GM23338 (cell line): ENCODE measurements around the gene TENM3. TPM values are rescaled to one million over a fixed set of nuclear protein-coding genes. Genes with fewer than 3 reads are reported as not detected.

Experiments
- ATAC-seq: fragments of 200-7000 bp; cut with Tn5 transposase; 3 replicates; pipeline ENCODE4 v1.9.1; 2020
- DNase-seq: peaks from one replicate; pipeline ENCODE4 v3.0.0-alpha.2; 2015; ENCODE audit warnings: low spot score
- H2AFZ ChIP-seq: fragments of 200-600 bp; sonication (generic); 2 replicates; pipeline ENCODE4 v1.8.0; 2016; ENCODE audit warnings: antibody characterized with exemption, mild to moderate bottlenecking, moderate library complexity
- H3F3A ChIP-seq: fragments of 200-600 bp; sonication (generic); replicated peaks from 2 replicates; pipeline ENCODE4 v1.8.0; 2017; ENCODE audit warnings: antibody characterized with exemption, mixed run types, low read depth
- H3K27ac ChIP-seq: fragments of 200-600 bp; sonication (generic); 2 replicates; pipeline ENCODE4 v1.6.1; 2016; ENCODE audit warnings: low read depth
- H3K27me3 ChIP-seq: fragments of 200-600 bp; sonication (generic); 2 replicates; pipeline ENCODE4 v1.8.0; 2016; ENCODE audit warnings: mild to moderate bottlenecking, mixed run types, moderate library complexity; ENCODE audit not compliant: insufficient read depth
- H3K36me3 ChIP-seq: fragments of 200-600 bp; sonication (generic); 2 replicates; pipeline ENCODE4 v1.8.0; 2016; ENCODE audit warnings: mild to moderate bottlenecking; ENCODE audit not compliant: insufficient read depth
- H3K4me1 ChIP-seq: fragments of 200-600 bp; sonication (generic); 2 replicates; pipeline ENCODE4 v1.8.0; 2016; ENCODE audit warnings: mild to moderate bottlenecking, moderate library complexity; ENCODE audit not compliant: insufficient read depth
- H3K4me2 ChIP-seq: fragments of 200-600 bp; sonication (generic); 2 replicates; pipeline ENCODE4 v1.7.1; 2017; ENCODE audit warnings: mixed run types
- H3K4me3 ChIP-seq: fragments of 200-600 bp; sonication (generic); 2 replicates; pipeline ENCODE4 v1.6.1; 2016; ENCODE audit warnings: mixed run types
- H3K79me2 ChIP-seq: fragments of 200-600 bp; sonication (generic); replicated peaks from 2 replicates; pipeline ENCODE4 v1.8.0; 2017; ENCODE audit warnings: mild to moderate bottlenecking; ENCODE audit not compliant: insufficient read depth
- H3K9me2 ChIP-seq: fragments of 200-600 bp; sonication (generic); 2 replicates; pipeline ENCODE4 v1.8.0; 2017; ENCODE audit not compliant: insufficient read depth
- H4K20me1 ChIP-seq: fragments of 200-600 bp; sonication (generic); replicated peaks from 2 replicates; pipeline ENCODE4 v1.8.0; 2017; ENCODE audit warnings: mild to moderate bottlenecking; ENCODE audit not compliant: insufficient read depth
- H3K27ac Mint-ChIP-seq: 2 replicates; pipeline ENCODE4 v1.8.0; 2020; ENCODE audit warnings: inconsistent platforms, mild to moderate bottlenecking, moderate library complexity, mixed read lengths
- H3K27me3 Mint-ChIP-seq: 3 replicates; pipeline ENCODE4 v1.8.0; 2022; ENCODE audit warnings: low read depth, mild to moderate bottlenecking, moderate library complexity, mixed read lengths, inconsistent platforms; ENCODE audit not compliant: insufficient read depth, poor library complexity
- H3K36me3 Mint-ChIP-seq: 3 replicates; pipeline ENCODE4 v1.8.0; 2021; ENCODE audit warnings: low read depth, mild to moderate bottlenecking, inconsistent platforms, moderate library complexity, mixed read lengths
- H3K4me1 Mint-ChIP-seq: 3 replicates; pipeline ENCODE4 v1.8.0; 2020; ENCODE audit warnings: mild to moderate bottlenecking, inconsistent platforms, mixed read lengths
- H3K4me3 Mint-ChIP-seq: 3 replicates; pipeline ENCODE4 v1.8.0; 2021; ENCODE audit warnings: moderate library complexity, mild to moderate bottlenecking, inconsistent platforms, mixed read lengths
- H3K9me3 Mint-ChIP-seq: 3 replicates; pipeline ENCODE4 v1.8.0; 2020; ENCODE audit warnings: moderate library complexity, mild to moderate bottlenecking, inconsistent platforms, mixed read lengths
- CREB1 ChIP-seq: fragments of 250-450 bp; sonication (Bioruptor Pico); IDR thresholded peaks from 2 replicates; pipeline ENCODE4 v1.5.0; 2020; ENCODE audit warnings: low read depth, mild to moderate bottlenecking, moderate library complexity
- ETS1 ChIP-seq: IDR thresholded peaks from 2 replicates; pipeline ENCODE4 v1.6.1; 2016; ENCODE audit warnings: antibody characterized with exemption
- EZH2 ChIP-seq: fragments of 200-600 bp; sonication (generic); IDR thresholded peaks from one replicate; pipeline ENCODE4 v1.8.0; 2017; ENCODE audit warnings: antibody characterized with exemption, mild to moderate bottlenecking, low read depth; ENCODE audit not compliant: unreplicated experiment
- EZH2phosphoT487 ChIP-seq: fragments of 200-600 bp; sonication (generic); IDR thresholded peaks from one replicate; pipeline ENCODE4 v1.8.1; 2018; ENCODE audit warnings: antibody characterized with exemption; ENCODE audit not compliant: unreplicated experiment
- NANOG ChIP-seq: IDR thresholded peaks from 2 replicates; pipeline ENCODE4 v1.6.1; 2016; ENCODE audit warnings: antibody characterized with exemption, borderline replicate concordance
- REST ChIP-seq: IDR thresholded peaks from one replicate; pipeline ENCODE4 v1.6.1; 2018; ENCODE audit warnings: antibody characterized with exemption; ENCODE audit not compliant: unreplicated experiment
- STAT1 ChIP-seq: IDR thresholded peaks from one replicate; pipeline ENCODE4 v1.6.1; 2016; ENCODE audit warnings: antibody characterized with exemption; ENCODE audit not compliant: unreplicated experiment
- ZNF114 ChIP-seq: fragments of 250-450 bp; sonication (Bioruptor Pico); IDR thresholded peaks from 2 replicates; pipeline ENCODE4 v1.5.0; 2020; ENCODE audit warnings: mild to moderate bottlenecking, moderate library complexity
- ZNF331 ChIP-seq: fragments of 250-450 bp; sonication (Bioruptor Pico); IDR thresholded peaks from 2 replicates; pipeline ENCODE4 v1.5.0; 2020; ENCODE audit warnings: low read depth, mild to moderate bottlenecking, moderate library complexity
- ZNF462 ChIP-seq: fragments of 250-450 bp; sonication (Bioruptor Pico); IDR thresholded peaks from 2 replicates; pipeline ENCODE4 v1.5.0; 2020; ENCODE audit warnings: mild to moderate bottlenecking, moderate library complexity
- polyA plus RNA-seq: library from polyadenylated mRNA; unstranded; fragments of >200 nt; fragmentation: Nextera tagmentation; extraction: Ambion mirVana; gene quantifications from 2 replicates; pipeline ENCODE4 v1.2.1, GENCODE V29; 2016
- total RNA-seq: library from RNA; depleted of rRNA; stranded (reverse); fragments of >200 nt; shearing (Covaris generic); gene quantifications from 2 replicates; pipeline ENCODE4 v1.2.3, GENCODE V29; 2014

TENM3 gene
- total and polyA plus RNA-seq, 2 experiments from 2014 or later = 22.2 to 128 TPM

GRCh38 chr4:182748949-182749348 is 505.7 kb downstream of the TENM3 start (continued):
- TF ChIP-seq REST (no peak), ETS1 (no peak), ZNF462 (CRISPR knock-in tag) (no peak)

- Mint-ChIP-seq H3K36me3 (peaks cover 21% of the 10 kb centered on the region), H3K27ac (peak overlapping the region; percentile 9; the same call in 1 of the 2 replicates), H3K4me3 (no peak overlapping the region), H3K4me1 (peaks cover 8% of the 10 kb centered on the region), H3K9me3 (no peaks in the 10 kb centered on the region), H3K27me3 (no peaks in the 10 kb centered on the region)
- no peak for ATAC-seq
- DNase-seq = no peak
- Histone ChIP-seq H3K4me3 (no peak overlapping the region), H3K27me3 (no peaks in the 10 kb centered on the region), H3K79me2 (no peaks in the 10 kb centered on the region), H3K27ac (no peak overlapping the region), H3K4me1 (no peaks in the 10 kb centered on the region), H3K4me2 (no peak overlapping the region), H3K9me2 (no peaks in the 10 kb centered on the region), H3K36me3 (peaks cover 7% of the 10 kb centered on the region; the same call in 1 of the 2 replicates), H2AFZ (no peak overlapping the region), H3F3A (no peaks in the 10 kb centered on the region), H4K20me1 (no peaks in the 10 kb centered on the region)
- TF ChIP-seq ZNF114 (no peak), CREB1 (no peak), NANOG (no peak), EZH2phosphoT487 (no peak), REST (no peak), EZH2 (no peak), STAT1 (no peak), ZNF331 (CRISPR knock-in tag) (no peak)
Observed at GRCh38 chr4:182749667-182750167, 506.5 kb downstream of the TENM3 start.
